Activated T-helper 1 cell treated with anti-CD3 and anti-CD28 coated beads, Interleukin-2, amount 50 U/mL, for 16 hours (primary cell): Measurements from ENCODE around the gene CLSTN2.

Experiments used
- DNase-seq, 2 donors: peaks; one replicate each; pipeline ENCODE4 v3.0.0-alpha.2; 2020; ENCODE audit warnings: low read depth in 1 of 2, low spot score in 1 of 2

Gene CLSTN2

GRCh38 chr3:140223631-140224030 lies 288.6 kb downstream of the CLSTN2 start:
- no peak for DNase-seq

GRCh38 chr3:140224307-140224706 lies 289.3 kb downstream of the CLSTN2 start:
- no peak for DNase-seq

- DNase-seq, result no peak
These were observed 291.0 kb downstream of the CLSTN2 start for GRCh38 chr3:140225996-140226395.

DNA sequence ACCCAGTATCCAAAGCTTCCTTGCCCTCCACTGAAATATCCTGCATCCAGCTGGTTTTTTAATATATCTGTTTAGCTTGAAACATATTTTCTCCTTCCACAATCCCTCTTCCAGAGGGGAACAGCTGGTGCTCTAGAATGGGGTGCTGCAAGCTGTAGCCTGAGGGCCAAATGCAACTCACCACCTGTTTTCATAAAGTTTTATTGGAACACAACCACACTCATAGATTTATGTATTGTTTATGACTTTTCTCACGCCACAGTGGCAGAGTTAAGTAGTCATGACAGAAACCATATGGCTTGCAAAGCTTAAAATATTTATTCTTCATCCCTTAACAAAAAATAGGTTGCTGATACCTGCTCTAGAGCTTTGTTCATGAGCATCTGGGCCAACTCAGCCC lies 298.7 kb downstream of the CLSTN2 start:
- DNase-seq, result no peak

GRCh38 chr3:140234256-140234655 lies 299.3 kb downstream of the CLSTN2 start:
- no peak for DNase-seq

DNA sequence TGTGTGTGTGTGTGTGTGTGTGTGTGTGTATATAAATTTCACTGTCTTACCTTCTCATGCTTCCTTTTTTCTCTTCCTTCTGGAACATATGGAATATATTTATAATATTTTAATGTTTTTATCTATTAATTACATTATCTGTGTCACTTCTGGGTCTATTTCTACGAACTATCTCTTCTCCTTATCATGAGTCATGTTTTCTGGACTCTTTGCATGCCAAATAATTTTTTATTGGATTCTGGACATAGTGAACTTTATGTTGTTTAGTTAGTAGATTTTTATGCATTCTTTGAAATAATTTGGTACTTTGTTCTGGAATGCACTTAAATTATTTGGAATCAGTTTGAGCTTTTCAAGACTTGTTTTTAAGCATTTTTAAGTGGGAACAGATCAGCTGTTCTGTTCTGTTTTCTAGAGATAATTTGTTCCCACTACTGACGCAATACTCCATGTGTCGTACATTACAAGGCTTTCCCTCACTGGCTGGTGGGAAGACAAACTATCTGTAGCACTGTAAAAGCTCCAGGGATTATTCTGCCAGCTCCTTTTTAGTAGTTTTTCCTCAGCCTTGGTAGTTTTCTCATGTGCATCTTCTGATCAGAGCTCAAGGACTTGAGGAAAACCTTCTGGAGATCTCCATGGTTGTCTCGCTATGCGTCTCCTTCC lies 302.0 kb downstream of the CLSTN2 start:
- no peak for DNase-seq

GRCh38 chr3:140238646-140239314 lies 303.8 kb downstream of the CLSTN2 start:
- no peak for DNase-seq

DNA sequence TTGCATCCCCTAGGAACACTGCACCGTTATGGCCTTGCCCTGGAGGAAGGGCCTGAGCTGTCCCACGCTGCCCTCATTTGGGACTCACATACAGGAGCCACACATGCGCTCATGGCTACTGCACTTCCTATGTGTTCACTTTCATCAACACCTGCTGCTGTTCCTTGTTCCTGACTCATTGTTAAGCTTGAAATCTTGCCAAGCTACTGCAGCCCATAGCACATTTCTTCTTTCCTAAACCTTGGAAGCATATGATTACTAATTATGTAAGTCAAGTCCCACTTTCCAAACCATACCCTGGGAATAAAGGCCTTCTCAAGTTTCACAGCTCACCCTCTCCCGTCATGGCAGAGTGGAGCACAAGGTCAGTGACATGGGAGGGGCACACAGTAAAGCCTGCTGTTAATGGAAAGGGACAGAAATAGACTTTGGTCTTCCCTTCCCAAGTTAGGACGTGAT lies 307.9 kb downstream of the CLSTN2 start:
- DNase-seq, result no peak

GRCh38 chr3:140243575-140243974 lies 308.6 kb downstream of the CLSTN2 start:
- no peak for DNase-seq

DNA sequence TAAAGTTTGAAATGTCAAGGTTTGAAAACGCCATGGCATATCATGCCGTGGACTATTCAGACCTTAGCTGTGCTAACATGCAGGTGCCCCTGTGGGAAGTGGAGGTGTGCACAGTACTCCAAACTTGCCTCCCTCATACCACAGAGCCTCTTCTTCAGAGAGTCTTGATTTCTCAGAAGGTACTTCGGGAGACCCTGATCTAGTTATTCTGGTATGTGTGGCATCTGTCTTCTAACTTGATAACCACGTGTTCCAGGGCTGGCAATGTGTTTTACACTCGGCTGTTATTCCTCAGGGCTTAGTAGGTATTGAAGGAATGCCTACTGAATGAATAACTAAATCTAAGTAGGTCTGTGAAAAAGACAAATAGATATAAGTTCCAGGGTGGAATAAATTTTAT lies 309.9 kb downstream of the CLSTN2 start:
- no peak for DNase-seq

DNA sequence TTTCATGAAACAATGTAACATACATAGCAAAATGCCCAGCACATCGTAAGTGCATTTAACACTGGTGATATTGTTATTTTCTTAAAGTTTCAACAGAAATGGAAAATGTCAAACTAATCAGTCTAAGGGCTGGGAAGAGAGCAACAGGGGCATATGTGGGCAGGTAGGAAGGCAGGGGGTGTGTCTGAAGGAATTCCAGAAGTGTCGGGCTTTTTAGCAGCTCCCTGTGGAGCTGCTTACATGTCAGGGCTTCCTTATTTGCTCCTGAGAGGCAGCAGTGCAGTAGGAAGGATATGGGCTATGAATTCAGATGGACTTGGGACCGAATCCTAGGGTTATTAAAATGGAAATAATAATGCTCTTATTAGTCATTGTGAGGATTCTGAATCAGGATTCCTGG lies 311.6 kb downstream of the CLSTN2 start:
- no peak for DNase-seq

- no peak for DNase-seq
These were observed 312.8 kb downstream of the CLSTN2 start for GRCh38 chr3:140247775-140248174.

DNA sequence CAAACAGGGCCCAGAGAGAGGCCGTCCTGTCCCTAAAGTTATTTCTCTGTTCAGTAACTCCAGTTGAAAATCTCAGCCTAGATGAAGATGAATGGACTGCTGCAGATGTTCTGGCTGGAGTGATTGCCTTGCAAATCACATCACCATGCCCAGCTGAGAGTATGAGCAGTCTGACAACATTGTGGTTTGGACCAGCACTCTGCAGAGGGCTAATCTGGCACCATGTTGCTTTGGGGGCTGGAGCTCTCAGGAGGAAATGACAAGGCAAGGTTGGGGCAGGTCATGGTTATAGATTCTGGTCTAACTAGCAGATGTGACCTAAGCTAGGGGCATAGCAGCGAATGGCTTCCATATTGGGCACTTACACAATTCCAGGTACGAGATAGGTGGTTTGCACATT lies 314.2 kb downstream of the CLSTN2 start:
- DNase-seq, result no peak

- no peak for DNase-seq
These were observed 315.2 kb downstream of the CLSTN2 start for GRCh38 chr3:140250010-140250855.

GRCh38 chr3:140250945-140251344 lies 316.0 kb downstream of the CLSTN2 start:
- no peak for DNase-seq

GRCh38 chr3:140251678-140252077 lies 316.7 kb downstream of the CLSTN2 start:
- no peak for DNase-seq

DNA sequence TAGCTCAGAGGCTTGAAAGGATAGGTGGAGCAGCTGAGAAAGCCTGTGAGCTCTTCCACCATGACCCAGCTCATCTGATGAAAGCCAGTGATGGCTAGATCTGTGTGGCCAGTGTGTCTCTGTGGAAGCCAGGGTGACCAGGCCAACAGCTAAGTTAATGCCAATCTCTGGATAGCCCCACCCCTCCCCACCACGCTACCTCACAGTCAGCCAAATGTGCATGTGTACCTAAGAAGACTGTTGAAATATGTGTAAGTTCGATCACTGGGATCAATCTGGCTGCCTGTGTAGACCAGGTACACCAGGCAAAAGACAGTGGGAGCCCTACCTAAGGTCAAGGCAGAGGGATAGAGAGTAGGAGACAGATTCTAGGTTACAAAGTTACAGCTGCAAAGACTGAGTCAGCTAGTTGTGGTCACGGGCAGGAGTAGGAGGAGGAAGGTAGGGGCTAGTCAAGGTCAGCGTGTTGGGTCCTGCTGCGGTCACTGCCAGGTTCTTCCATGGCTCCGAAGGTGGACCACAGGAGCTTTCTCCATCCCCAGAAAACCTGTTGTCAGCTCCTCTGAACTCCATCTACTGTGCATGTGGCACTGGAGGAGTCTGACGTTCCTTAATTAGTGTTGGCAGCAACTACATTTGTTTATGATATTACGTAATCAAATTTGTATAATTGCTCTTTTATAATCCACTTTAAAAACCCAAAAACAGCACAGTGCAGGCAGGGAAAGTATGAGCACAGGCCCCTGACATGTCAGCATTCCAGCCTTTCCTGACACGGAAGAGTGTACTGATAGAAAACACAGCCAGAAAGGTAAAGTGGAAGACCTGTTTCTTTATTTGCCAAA lies 318.0 kb downstream of the CLSTN2 start:
- DNase-seq, result no peak

- DNase-seq, result no peak
These were observed 323.3 kb downstream of the CLSTN2 start for GRCh38 chr3:140258222-140258724.

GRCh38 chr3:140265302-140265701 lies 330.3 kb downstream of the CLSTN2 start:
- DNase-seq, result no peak

GRCh38 chr3:140268103-140268502 lies 333.1 kb downstream of the CLSTN2 start:
- no peak for DNase-seq

GRCh38 chr3:140268610-140269009 lies 333.6 kb downstream of the CLSTN2 start:
- no peak for DNase-seq
